GM13976 (cell line): Measurements from ENCODE around the gene ZSCAN26.
A peak's percentile ranks its signal among the peaks of the same experiment; 100 is the strongest.
"Not testable (repeated sequence)": the region's sequence is repeated elsewhere in the genome, so short reads cannot be mapped to it uniquely, and the experiment has no call there.

Source experiments
- DNase-seq: peaks from one replicate; pipeline ENCODE4 v3.0.0; 2012; ENCODE audit warnings: low spot score
- in situ Hi-C: fragments of 300-500 bp; cut with MboI; formaldehyde crosslinking; loops from one replicate; pipeline ENCODE4 v1.12.0; 2022; ENCODE audit warnings: low sequenced_read_pairs, mixed read lengths, inconsistent platforms; ENCODE audit not compliant: unreplicated experiment
- TF ChIP-seq, protein P1 (sequence below): IDR thresholded peaks from 2 replicates; pipeline ENCODE4 v1.5.1; 2012; ENCODE audit warnings: borderline replicate concordance, mild to moderate bottlenecking; ENCODE audit not compliant: insufficient read depth; ENCODE audit errors: extremely low read depth, missing control alignments, control extremely low read depth

The ZSCAN26 gene

DNA sequence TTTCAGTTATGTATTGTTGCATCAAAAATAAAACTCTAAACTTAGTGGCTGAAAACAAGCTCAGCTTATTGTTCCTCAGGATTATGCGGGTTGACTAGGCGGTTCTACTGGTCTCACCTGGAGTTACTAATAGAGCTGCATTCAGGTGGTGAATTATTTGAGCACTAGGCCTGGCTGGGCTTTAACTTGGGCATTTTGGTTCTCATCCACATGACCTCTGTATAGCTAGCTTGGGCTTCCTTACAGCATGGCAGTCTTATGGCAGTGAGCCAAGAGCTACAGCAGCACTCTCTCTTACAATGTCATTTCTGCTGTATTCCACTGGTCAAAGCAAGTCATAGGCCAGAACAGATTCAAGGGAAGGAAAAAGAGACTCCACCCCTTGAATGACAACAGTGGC, 16.0 kb downstream of the ZSCAN26 start:
- TF ChIP-seq, protein P1, sequence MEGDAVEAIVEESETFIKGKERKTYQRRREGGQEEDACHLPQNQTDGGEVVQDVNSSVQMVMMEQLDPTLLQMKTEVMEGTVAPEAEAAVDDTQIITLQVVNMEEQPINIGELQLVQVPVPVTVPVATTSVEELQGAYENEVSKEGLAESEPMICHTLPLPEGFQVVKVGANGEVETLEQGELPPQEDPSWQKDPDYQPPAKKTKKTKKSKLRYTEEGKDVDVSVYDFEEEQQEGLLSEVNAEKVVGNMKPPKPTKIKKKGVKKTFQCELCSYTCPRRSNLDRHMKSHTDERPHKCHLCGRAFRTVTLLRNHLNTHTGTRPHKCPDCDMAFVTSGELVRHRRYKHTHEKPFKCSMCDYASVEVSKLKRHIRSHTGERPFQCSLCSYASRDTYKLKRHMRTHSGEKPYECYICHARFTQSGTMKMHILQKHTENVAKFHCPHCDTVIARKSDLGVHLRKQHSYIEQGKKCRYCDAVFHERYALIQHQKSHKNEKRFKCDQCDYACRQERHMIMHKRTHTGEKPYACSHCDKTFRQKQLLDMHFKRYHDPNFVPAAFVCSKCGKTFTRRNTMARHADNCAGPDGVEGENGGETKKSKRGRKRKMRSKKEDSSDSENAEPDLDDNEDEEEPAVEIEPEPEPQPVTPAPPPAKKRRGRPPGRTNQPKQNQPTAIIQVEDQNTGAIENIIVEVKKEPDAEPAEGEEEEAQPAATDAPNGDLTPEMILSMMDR = no peak
- in situ Hi-C loops = no loop called here
- DNase-seq = no peak

DNA sequence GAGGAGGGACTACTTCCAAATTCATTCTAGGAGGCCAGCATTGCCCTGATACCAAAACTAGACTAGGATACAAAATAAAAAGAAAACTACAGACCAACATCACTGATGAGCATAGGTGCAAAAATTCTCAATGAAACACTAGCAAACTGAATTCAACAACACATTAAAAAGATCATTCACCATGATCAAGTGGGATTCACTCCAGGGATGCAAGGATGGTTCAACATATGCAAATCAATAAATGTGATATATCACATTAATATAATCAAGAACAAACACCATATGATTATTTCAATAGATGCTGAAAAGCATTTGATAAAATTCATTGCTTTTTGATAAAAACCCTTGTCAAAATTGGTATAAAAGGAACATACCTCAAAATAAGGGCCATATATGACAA, 24.6 kb downstream of the ZSCAN26 start:
- TF ChIP-seq, protein P1 = no peak
- in situ Hi-C loops = no loop called here
- DNase-seq = no peak

DNA sequence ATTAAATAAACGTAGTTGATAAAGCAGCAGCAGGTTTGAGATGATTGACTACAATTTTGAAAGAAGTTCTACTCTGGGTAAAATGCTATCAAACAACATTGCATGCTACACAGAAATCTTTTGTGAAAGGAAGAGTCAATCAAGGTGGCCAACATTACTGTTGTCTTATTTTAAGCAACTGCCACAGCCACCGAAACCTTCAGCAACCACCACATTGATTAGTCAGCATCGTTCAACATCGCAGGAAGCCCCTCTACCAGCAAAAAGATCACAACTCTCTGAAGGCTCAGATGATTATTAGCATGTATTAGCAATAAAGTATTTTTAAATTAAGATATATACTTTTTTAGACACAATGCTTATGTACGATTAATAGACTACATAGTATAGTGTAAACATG, 28.4 kb downstream of the ZSCAN26 start:
- TF ChIP-seq, protein P1 = no peak
- in situ Hi-C loops = no loop called here
- no peak for DNase-seq

DNA sequence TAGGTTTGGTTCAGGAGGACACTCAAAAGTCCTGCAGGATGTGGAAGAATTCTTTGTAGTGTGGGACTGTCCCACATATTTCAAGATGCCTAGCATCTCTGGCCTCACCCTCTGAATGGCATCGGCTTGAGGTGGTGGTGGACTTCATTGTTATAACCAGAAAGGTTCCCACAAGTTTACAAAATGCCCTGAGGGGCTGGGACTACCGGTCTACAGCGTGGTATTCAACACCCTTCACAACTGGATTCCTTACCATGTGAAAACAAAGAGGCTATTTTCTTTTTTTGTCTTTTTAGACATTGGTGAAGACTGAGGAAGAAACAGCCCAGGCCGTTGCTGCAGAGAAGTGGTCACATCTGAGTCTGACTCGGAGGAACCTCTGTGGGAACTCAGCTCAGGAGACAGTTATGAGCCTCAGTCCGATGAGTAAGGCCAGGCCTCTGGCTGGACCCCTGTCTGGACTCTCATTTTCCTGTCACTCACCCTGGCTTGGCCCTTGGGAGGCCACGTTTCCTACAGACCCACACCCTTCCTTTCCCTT, 29.6 kb downstream of the ZSCAN26 start:
- in situ Hi-C loops = no loop called here
- TF ChIP-seq, protein P1 = no peak
- no peak for DNase-seq

DNA sequence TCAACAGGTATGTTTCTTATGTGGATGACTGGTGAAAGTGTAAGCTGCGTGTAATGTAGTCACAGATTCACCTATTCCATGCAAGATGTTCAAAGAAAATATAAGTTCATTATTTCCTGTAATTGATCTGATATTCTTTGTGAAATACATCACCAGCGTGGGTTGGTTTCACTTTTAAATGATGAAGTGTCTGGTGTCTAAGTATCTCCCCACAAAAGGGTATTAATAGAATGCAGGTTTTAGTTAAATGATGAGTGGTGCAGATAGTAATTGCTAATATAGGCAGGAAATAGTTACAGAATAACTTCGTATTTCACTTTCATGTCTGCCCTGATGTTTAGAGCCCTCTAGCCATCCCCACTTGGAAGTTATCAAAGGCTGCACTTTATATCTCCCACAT, 36.6 kb downstream of the ZSCAN26 start:
- TF ChIP-seq, protein P1 = no peak
- in situ Hi-C loops = no loop called here
- DNase-seq = peak; percentile 41

DNA sequence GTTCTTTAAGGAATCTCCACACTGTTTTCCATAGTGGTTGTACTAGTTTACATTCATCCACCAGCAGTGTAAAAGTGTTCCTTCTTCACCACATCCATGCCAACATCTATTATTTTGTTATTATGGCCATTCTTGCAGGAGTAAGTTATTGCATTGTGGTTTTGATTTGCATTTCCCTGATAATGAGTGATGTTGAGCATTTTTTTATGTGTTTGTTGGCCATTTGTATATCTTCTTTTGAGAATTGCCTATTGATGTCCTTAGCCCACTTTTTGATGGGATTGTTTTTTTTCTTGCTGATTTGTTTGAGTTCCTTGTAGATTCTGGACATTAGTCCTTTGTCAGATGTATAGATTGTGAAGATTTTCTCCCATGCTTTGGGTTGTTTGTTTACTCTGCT, 39.4 kb downstream of the ZSCAN26 start:
- in situ Hi-C loops, DNase-seq: not testable (repeated sequence)

DNA sequence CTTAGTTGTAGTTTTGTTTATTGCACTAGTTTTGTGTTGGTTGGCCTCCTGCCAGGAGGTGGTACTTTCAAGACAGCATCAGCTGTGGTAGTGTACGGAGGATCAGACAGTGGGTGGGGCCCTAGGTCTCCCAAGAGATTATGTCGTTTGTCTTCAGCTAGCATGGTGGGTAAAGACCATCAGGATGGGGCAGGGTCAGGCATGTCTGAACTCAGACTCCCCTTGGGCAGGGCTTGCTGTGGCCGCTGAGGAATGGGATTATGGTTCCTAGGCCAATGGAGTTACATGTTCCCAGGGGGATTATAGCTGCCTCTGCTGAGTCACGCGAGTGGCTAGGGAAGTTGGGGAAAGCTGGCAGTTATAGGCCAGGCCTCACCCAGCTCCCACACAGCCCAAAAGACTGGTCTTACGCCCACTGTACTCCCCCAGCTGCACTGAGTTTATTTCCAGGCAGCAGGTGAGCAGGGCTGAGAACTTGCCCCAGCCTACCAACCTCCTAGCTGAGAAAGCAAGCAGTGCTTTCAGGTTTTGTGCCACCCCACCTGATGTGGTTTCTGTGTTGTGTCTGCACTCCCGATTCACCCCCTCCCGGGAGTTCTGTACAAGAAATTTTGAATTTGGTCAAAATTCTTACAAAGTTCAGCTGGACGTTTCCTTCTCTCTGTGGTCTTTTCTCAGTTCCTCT, 44.3 kb downstream of the ZSCAN26 start:
- in situ Hi-C loops = no loop called here

More for the DNA sequence above, 44.3 kb downstream of the ZSCAN26 start:
- TF ChIP-seq, protein P1 = no peak
- no peak for DNase-seq
